ENCODE results near the gene DNAJB6.

DNA sequence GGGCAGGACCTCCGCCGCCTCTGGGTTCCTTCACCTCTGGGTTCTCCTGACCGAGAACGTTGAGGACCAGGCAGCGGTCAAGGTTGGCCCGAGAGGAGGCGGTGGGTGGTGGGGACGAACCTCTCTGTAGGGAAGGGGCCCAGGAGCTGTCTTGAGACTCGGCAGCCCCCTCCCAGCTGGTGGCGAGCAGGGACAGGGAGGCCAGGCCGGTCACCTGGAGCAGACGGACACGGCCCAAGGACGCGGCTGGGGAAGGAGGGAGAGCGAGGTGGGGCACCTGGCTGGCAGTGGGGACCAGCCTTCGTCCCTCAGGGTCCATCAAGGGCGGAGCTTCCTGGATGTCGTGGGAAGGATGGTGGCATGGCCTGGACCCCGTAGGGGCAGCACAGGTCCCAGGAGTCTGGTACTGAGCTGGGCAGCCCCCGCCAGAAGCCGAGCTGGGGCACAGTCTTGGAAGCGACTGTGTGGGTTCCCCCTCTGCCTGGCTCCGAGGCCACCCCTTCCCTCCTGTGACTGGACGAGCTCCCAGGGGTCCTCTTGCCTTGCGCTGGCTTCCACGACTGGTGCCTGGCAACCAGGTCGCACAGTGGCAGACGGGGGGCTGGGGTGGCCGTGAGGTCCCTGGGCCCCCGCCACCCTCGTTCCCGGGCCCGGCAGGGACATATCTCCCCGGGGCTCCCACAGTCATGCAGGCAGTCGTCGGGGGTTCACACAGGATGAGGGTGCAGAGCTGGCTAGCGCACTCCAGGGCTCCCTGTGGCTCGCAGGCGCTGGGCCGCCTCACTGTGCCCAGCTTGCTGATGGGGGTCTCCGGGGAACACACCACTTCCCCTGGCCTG, 89.9 kb downstream of the DNAJB6 start:
- no peak for TF ChIP-seq GATA2 (IDR thresholded peaks at IDR 0.05; ENCODE audit: low read depth, low read length)
- TF ChIP-seq GATA3 (IDR thresholded peaks at IDR 0.05; ENCODE audit: low read depth, low read length) = no peak
